HEK293T (cell line): Measurements from ENCODE around the gene LIN7B.

Experiments
- ARNT ChIP-seq: fragments of 450-650 bp; IDR thresholded peaks from 2 replicates; pipeline ENCODE4 v1.6.1; 2017; ENCODE audit warnings: mild to moderate bottlenecking
- BHLHE40 ChIP-seq: fragments of 450-650 bp; IDR thresholded peaks from 2 replicates; pipeline ENCODE4 v1.6.1; 2016; ENCODE audit warnings: mild to moderate bottlenecking, moderate library complexity, borderline replicate concordance
- ELF4 ChIP-seq: fragments of 450-650 bp; IDR thresholded peaks from 2 replicates; pipeline ENCODE4 v1.6.1; 2017; ENCODE audit warnings: antibody characterized with exemption
- FOXA1 ChIP-seq: fragments of 450-650 bp; IDR thresholded peaks from 2 replicates; pipeline ENCODE4 v1.6.1; 2016; ENCODE audit warnings: mild to moderate bottlenecking
- FOXK2 ChIP-seq: fragments of 450-650 bp; IDR thresholded peaks from 2 replicates; pipeline ENCODE4 v1.6.1; 2016; ENCODE audit warnings: mild to moderate bottlenecking
- FOXM1 ChIP-seq: fragments of 450-650 bp; IDR thresholded peaks from 2 replicates; pipeline ENCODE4 v1.6.1; 2017; ENCODE audit warnings: mild to moderate bottlenecking, borderline replicate concordance
- HDGF ChIP-seq: fragments of 450-650 bp; IDR thresholded peaks from 2 replicates; pipeline ENCODE4 v1.6.1; 2017; ENCODE audit warnings: antibody characterized with exemption, borderline replicate concordance
- L3MBTL2 ChIP-seq: fragments of 450-650 bp; conservative IDR thresholded peaks from 2 replicates; pipeline ENCODE4 v1.6.1; 2016; ENCODE audit warnings: mild to moderate bottlenecking
- NFRKB ChIP-seq: fragments of 450-650 bp; IDR thresholded peaks from 2 replicates; pipeline ENCODE4 v1.6.1; 2016; ENCODE audit warnings: mild to moderate bottlenecking, moderate library complexity
- SP1 ChIP-seq: fragments of 450-650 bp; IDR thresholded peaks from 2 replicates; pipeline ENCODE4 v1.6.1; 2017
- SUZ12 ChIP-seq: fragments of 450-650 bp; IDR thresholded peaks from 2 replicates; pipeline ENCODE4 v1.6.1; 2016; ENCODE audit warnings: mild to moderate bottlenecking
- TARDBP ChIP-seq: fragments of 450-650 bp; IDR thresholded peaks from 2 replicates; pipeline ENCODE4 v1.6.1; 2016
- ZNF384 ChIP-seq: fragments of 450-650 bp; IDR thresholded peaks from 2 replicates; pipeline ENCODE4 v1.6.1; 2016
- TF ChIP-seq, protein P1 (sequence below): fragments of 450-650 bp; IDR thresholded peaks from 2 replicates; pipeline ENCODE4 v1.6.1; 2016

DNA sequence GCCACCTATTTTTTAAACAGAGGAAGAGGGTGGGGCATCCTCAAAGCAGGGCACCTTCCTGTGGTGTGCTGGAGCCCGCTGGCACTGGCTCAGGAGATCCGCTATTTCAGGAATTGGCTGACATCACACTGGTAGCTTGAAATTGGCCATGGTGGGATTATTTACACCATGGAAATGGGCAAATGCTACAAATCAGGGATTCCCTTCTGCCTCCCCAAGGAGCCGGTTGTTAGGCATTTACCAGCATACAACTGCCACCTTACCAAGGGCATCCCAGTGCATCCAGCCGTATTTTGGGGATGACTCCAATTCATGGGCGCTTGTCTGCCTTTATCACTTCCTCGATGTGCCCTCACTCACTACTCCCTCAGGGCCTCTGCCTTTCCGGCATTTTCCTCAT, 26.8 kb downstream of the LIN7B start:
- TF ChIP-seq FOXK2 (no peak), NFRKB (no peak), BHLHE40 (no peak), FOXM1 (no peak), ZNF384 (no peak), FOXA1 (no peak), TARDBP (no peak), SP1 (no peak), ARNT (no peak), L3MBTL2 (no peak), SUZ12 (no peak), ELF4 (no peak), HDGF (no peak)
- TF ChIP-seq, protein P1, sequence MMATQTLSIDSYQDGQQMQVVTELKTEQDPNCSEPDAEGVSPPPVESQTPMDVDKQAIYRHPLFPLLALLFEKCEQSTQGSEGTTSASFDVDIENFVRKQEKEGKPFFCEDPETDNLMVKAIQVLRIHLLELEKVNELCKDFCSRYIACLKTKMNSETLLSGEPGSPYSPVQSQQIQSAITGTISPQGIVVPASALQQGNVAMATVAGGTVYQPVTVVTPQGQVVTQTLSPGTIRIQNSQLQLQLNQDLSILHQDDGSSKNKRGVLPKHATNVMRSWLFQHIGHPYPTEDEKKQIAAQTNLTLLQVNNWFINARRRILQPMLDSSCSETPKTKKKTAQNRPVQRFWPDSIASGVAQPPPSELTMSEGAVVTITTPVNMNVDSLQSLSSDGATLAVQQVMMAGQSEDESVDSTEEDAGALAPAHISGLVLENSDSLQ: no peak
